HG03175 (cell line): Measurements from ENCODE around the gene EXD1.

Experiments used
- ATAC-seq: cut with Tn5 transposase; IDR thresholded peaks from one replicate; pipeline ENCODE4 v1.9.1; 2021; ENCODE audit warnings: mild to moderate bottlenecking, moderate library complexity; ENCODE audit not compliant: unreplicated experiment

Gene EXD1

GRCh38 chr15:41231422-41232226 is 1.1 kb upstream of the EXD1 start:
- ATAC-seq: peak; percentile 36

DNA sequence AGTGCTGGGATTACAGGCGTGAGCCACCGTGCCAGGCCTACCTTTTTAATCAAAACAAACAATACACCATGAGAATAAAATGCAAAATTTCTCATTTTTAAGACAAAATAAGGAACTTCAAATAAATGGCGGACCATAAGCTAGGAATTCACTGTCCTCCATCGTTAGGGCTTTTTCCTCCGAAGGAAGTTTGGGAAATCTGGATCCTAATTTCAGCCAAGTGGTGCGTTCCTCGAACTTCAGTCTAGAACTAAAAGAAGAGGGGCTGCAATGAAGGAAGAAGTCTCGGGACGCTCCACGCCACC is 260 bp downstream of the EXD1 start:
- ATAC-seq: no peak

DNA sequence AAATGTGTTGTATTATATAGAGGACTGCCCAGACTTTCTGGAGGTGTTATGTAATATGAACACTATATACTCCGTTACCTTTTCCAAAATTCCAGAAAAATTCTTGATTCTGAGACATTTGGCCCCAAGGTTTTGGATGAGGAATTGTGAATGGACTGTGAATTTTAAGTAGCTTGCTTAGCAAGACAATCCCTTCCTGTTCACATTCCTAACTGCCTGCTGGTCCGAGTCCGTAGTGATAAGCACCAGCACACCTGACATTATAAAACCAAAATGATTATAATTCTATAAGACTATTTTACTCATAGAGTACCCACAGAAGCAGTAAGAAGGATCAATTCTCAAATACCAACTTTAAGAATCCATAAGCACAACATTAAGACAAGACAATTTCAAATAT is 11.2 kb downstream of the EXD1 start:
- ATAC-seq: no peak

DNA sequence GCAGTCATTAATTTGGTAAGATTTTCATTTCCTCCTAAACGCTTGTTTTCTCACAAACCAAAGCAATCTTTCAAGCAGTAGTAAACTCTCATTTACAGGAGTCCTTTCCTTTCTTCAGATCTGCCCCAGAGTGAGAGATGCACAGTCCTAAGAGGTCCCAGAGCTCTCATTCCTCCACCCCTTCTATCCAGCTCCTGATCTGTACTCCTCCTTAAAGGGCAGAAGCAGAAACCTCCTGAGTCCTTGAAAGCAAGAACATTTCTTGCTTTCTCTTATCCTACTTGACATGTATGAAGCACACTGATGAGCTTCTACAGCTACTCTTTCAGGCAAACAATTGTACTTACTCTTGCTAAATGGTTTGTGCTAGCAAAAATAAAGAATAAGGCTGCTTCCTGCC is 11.7 kb downstream of the EXD1 start:
- ATAC-seq: no peak

GRCh38 chr15:41215708-41216107 is 14.8 kb downstream of the EXD1 start:
- ATAC-seq: no peak

GRCh38 chr15:41207687-41208448 is 22.7 kb downstream of the EXD1 start:
- no peak for ATAC-seq

GRCh38 chr15:41205315-41205714 is 25.2 kb downstream of the EXD1 start:
- ATAC-seq: no peak

- no peak for ATAC-seq
Measured at GRCh38 chr15:41203395-41203794, 27.2 kb downstream of the EXD1 start.

DNA sequence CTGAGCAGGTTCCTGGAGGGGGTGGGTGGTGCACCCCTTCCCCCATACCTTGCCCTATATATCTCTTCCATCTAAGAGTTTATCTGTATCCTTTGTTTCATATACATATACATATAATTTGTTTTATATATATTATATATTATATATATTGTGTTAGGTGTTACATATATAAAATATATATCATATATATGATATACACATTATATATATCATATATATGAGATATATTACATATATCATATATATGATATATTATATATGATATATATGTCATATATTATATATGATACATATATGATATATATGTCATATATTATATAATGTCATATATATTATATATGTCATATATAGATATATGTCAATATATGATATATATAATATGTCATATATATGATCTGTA is 31.1 kb downstream of the EXD1 start:
- ATAC-seq: no peak

- ATAC-seq: no peak
Measured at GRCh38 chr15:41194444-41194843, 36.1 kb downstream of the EXD1 start.

GRCh38 chr15:41183581-41183980 is 47.0 kb downstream of the EXD1 start:
- ATAC-seq: no peak

DNA sequence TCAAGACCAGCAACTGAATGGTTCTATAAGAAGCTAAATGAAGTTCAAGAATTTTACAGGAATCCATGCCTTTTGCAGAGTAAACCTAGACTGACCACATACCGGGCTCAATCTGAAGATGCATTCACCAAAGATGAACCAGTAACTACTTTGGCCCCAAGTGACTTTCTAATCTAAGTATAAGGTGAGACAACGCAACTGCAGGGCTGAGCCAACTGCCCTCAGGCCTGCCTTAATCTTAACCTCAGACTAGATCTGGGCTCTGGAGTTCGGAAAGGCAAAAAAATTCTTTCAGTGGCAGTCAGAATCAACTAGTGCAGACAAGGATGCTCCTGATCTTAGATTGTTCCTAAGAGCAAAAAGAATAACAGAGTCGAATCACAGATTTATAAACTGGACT is 48.3 kb downstream of the EXD1 start:
- ATAC-seq: no peak

GRCh38 chr15:41180206-41180789 is 50.3 kb downstream of the EXD1 start:
- ATAC-seq: no peak

DNA sequence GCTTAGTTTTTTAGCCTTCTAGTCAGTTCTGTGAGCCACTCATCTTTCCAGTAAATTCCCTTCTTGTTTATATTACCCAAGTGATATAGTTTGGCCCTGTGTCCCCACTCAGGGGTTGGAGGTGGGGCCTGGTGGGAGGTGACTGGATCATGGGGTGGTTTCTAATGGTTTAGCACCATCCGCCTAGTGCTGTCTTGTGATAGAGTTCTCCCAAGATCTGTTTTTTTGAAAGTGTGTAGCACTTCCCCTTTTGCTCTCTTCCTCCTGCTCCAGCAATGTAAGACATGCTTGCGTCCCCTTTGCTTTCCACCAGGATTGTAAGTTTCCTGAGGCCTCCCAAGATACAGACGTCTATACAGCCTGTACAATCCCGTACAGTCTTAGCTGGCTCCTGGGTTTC is 60.8 kb downstream of the EXD1 start:
- no peak for ATAC-seq

- ATAC-seq: no peak
Measured at GRCh38 chr15:41169086-41169485, 61.5 kb downstream of the EXD1 start.

- ATAC-seq: no peak
Measured at GRCh38 chr15:41161736-41162135, 68.8 kb downstream of the EXD1 start.

GRCh38 chr15:41161336-41161735 is 69.2 kb downstream of the EXD1 start:
- ATAC-seq: no peak

DNA sequence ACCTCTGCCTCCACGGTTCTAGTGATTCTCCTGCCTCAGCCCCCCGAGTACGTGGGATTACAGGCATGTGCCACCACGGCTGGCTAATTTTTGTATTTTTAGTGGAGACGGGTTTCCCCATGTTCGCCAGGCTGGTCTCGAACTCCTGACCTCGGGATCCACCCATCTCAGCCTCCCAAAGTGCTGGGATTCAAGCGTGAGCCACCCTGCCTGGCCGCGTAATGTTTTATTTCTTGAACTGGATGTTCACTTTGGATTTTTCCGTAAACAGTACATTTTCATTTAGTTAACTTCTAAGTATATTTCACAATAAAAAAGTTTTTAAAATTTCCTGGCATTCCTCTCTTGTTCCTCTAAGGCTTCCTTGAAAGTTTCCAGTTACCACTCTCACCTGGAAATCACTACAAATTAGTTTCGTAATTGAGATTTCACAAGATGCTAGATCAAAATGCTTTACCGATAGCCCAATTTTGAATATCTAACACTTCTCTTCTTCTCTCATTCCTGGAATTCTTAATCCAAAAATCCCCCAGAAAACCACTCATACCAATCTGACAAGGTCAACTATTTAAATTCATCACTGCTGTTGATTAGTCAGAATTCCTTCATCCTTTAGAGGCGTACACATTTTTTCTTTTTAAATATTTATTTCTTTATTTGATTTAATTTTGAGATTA is 69.8 kb downstream of the EXD1 start:
- ATAC-seq: no peak

DNA sequence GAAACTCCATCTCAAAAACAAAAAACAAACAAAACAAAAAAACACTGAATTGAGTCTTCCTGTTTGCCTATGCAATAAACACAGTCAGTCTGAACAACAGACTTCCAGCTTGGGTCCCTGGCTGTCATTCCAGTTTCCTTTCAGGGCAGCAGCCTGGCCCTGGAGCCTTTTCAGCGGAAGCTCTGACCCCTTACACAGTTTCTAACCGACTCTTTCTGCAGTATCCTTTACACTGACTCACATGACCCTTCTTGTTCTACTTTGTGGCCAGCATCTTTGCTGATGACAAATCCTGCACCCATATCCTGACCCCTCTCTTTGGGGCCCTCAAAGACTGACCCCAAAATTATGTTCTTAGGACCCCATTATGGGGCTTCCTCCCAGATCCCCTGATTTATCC is 76.1 kb downstream of the EXD1 start:
- ATAC-seq: no peak

DNA sequence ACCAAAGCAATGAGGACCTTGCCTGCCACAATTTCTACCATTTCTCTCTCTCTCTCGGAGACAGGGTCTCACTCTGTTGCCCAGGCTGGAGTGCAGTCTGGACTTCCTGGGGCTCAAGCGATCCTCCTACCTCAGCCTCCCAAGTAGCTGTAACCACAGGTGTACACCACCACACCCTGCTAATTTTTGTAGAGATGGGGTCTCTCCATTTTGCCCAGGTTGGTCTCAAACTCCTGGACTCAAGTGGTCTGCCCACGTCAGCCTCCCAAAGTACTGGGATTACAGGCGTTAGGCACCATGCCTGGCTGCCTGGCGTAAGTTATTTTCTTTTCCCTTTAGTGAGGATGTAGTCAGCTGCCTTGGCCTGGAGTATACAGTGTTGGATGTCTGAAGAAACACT is 76.8 kb downstream of the EXD1 start:
- ATAC-seq: no peak

GRCh38 chr15:41151451-41152005 is 79.0 kb downstream of the EXD1 start:
- ATAC-seq: no peak
